PFSK-1 (cell line): ENCODE results near the gene TFF2.

ENCODE experiments used
- FOXP2 ChIP-seq: optimal IDR thresholded peaks from 2 replicates; pipeline ENCODE3; 2011; ENCODE audit warnings: borderline replicate concordance, control low read depth, inconsistent platforms; ENCODE audit not compliant: insufficient read depth; ENCODE audit errors: extremely low read length, extremely low read depth
- POLR2AphosphoS5 ChIP-seq: IDR thresholded peaks from 2 replicates; pipeline ENCODE4 v1.6.1; 2012; ENCODE audit warnings: low read depth, mild to moderate bottlenecking, control low read depth, low read length, moderate library complexity
- REST ChIP-seq, 2 experiments: IDR thresholded peaks; 2 replicates each; pipeline versions ENCODE4 v1.6.1 to v1.8.0; 2011 to 2012; ENCODE audit warnings: low read depth in 2 of 2, low read length in 2 of 2, control low read depth in 1 of 2, inconsistent platforms in 1 of 2, mild to moderate bottlenecking in 1 of 2, moderate library complexity in 1 of 2; ENCODE audit not compliant: insufficient read depth in 1 of 2
- SIN3A ChIP-seq: IDR thresholded peaks from 2 replicates; pipeline ENCODE4 v1.6.1; 2012; ENCODE audit warnings: mild to moderate bottlenecking, low read length, moderate library complexity, borderline replicate concordance; ENCODE audit not compliant: insufficient read depth
- TAF1 ChIP-seq: IDR thresholded peaks from 2 replicates; pipeline ENCODE4 v1.6.1; 2012; ENCODE audit warnings: low read length, control low read depth, borderline replicate concordance; ENCODE audit not compliant: insufficient read depth

The TFF2 gene

GRCh38 chr21:42375506-42375905 is 24.7 kb upstream of the TFF2 start:
- TF ChIP-seq SIN3A, result no peak
- no peak for TF ChIP-seq REST (IDR thresholded peaks at IDR 0.05; ENCODE audit: insufficient read depth in 1 of 2, low read depth in 2 of 2, low read length in 2 of 2)
- no peak for TF ChIP-seq FOXP2
- TF ChIP-seq TAF1, result no peak
- TF ChIP-seq POLR2AphosphoS5, result no peak

- TF ChIP-seq REST (IDR thresholded peaks at IDR 0.05; ENCODE audit: insufficient read depth in 1 of 2, low read depth in 2 of 2, low read length in 2 of 2) (no peak), TAF1 (no peak)
Measured at GRCh38 chr21:42374864-42375499, 24.2 kb upstream of the TFF2 start.

- TF ChIP-seq POLR2AphosphoS5, result no peak
- TF ChIP-seq SIN3A, result no peak
- no peak for TF ChIP-seq REST (IDR thresholded peaks at IDR 0.05; ENCODE audit: insufficient read depth in 1 of 2, low read depth in 2 of 2, low read length in 2 of 2)
- TF ChIP-seq FOXP2, result no peak
- no peak for TF ChIP-seq TAF1
Measured at GRCh38 chr21:42374457-42374856, 23.7 kb upstream of the TFF2 start.

- TF ChIP-seq TAF1 (no peak), POLR2AphosphoS5 (no peak), SIN3A (no peak), REST (IDR thresholded peaks at IDR 0.05; ENCODE audit: insufficient read depth in 1 of 2, low read depth in 2 of 2, low read length in 2 of 2) (no peak), FOXP2 (no peak)
Measured at GRCh38 chr21:42373908-42374455, 23.2 kb upstream of the TFF2 start.
